GM19395 (cell line): ENCODE results near the gene SH2B3.
"Not testable (repeated sequence)": the region's sequence is repeated elsewhere in the genome, so short reads cannot be mapped to it uniquely, and the experiment has no call there.

Source experiments
- ATAC-seq: cut with Tn5 transposase; IDR thresholded peaks from one replicate; pipeline ENCODE4 v1.9.1; 2021; ENCODE audit warnings: mild to moderate bottlenecking, moderate library complexity; ENCODE audit not compliant: unreplicated experiment

SH2B3 gene

DNA sequence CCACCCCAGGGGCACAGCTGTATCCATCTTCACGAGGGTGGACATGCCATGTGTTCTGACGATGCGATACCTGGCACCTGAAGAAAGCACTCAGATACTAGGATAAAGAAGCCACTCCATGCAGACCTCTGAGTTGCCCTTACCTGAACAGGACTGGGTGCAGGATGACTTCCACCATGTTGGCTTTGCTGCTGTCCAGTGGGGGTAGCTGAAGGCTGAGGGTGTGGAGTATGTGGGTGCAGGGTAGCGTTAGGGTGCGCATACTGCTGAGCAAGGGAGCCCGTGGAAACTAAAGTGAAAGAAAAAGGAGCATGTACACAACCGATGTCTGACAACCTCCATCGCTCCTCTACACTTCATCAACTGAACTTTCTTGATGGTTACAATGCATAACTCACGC is 51.3 kb downstream of the SH2B3 start:
- no peak for ATAC-seq

GRCh38 chr12:111457577-111457976 is 51.9 kb downstream of the SH2B3 start:
- ATAC-seq, result no peak

- no peak for ATAC-seq
These were observed 52.9 kb downstream of the SH2B3 start for GRCh38 chr12:111458546-111459172.

DNA sequence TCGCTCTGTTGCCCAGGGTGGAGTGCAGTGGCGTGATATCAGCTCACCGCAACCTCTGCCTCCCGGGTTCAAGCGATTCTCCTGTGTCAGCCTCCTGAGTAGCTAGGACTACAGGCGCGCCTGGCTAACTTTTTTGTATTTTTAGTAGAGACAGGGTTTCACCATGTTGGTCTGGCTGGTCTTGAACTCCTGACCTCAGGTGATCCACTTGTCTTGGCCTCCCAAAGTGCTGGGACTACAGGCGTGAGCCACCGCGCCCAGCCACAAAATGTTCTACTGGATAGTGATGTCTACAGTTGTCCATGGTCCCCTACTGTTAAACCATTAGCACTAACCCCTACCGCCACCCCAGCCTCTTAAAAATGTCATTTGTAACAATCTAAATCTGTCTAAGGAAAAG is 54.4 kb downstream of the SH2B3 start:
- ATAC-seq, result not testable (repeated sequence)

- no peak for ATAC-seq
These were observed 56.6 kb downstream of the SH2B3 start for GRCh38 chr12:111462210-111462769.

DNA sequence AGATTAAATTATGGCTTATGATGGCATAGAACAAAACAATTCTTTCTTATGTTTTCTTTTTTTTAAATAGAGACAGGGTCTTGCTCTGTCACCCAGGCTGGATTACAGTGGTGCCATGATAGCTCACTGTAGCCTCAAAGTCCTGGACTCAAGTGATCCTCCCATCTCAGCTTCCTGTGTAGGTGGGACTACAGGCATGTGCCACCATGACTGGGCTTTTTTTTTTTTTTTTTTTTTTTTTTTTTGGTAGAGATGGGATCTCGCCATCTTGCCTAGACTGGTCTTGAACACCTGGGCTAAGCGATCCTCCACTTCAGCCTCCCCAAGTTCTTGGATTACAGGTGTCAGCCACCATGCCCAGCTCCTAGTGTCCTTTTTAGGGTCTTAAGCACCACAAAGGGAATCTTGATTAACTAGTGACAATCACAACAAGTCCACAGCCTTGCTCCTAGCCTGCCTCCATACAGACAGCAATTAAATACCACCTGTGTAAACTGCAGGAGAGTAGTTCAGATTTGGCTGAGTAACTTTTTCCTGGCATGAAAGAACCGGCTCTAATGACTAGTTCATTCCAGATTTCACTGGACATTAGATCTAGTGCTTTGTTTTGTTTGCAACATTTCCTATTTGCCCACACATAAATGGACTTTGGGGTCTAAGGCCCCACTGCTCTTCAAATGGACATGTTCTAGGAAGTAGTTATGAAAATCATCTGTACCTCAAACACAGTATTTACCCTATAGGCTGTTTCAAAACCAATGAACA is 61.6 kb downstream of the SH2B3 start:
- no peak for ATAC-seq

GRCh38 chr12:111467857-111468241 is 62.1 kb downstream of the SH2B3 start:
- ATAC-seq, result no peak

DNA sequence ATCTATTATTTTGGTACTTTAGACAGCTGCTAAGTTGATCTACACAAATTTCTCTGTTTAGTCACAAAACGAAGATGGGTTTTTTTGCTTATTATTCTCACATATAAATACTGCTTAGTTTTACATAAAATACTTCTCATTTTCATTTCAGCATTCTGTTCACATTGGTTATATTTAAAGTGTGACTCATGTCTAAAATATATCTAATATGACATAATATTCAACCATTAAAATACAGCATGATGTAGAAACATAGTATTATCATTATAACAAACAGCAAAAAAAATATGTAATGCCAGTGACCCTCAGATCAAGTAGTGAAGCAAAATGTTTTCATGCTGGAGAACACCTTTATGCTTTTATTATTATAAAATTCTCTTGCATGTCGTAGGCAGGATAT is 63.7 kb downstream of the SH2B3 start:
- ATAC-seq, result no peak

- ATAC-seq, result no peak
These were observed 65.5 kb downstream of the SH2B3 start for GRCh38 chr12:111471236-111471635.

DNA sequence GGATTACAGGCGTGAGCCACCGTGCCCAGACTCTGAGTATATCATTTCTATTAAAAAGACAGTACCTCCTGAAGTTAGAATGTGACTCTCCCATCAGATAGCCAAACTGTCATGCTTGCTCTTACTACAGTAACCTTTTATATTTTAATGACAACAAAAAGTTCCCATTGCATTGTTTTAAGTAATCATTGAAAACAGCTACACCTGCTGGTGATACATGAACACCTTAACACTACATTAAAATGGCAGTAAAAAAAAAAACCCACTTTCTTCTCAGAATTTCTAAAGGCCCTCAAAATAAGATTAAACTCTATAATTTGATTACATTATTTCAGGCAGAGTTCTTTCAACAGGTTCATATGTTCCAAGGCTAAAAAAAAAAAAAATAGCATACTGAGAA is 76.7 kb downstream of the SH2B3 start:
- no peak for ATAC-seq

DNA sequence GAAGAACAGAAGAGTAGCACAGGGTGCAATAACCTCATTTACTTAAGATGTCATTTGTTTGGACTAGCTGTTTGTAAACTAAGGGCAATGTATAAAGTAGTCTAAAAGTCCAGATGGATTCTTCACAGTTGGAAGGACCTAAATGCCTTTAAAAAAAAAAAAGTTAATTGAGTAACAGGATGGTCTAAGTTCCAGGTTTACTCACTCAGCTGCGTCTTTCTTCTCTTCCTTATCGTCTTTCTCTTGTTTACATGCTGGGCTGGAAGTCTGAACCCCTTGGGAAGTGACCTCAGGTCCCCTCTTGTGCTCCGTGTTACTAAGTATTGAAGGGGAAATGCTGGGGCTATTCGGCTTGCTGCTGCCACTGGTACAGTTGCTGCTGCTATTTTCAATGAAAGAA is 82.5 kb downstream of the SH2B3 start:
- no peak for ATAC-seq

- no peak for ATAC-seq
These were observed 83.1 kb downstream of the SH2B3 start for GRCh38 chr12:111488798-111489197.

DNA sequence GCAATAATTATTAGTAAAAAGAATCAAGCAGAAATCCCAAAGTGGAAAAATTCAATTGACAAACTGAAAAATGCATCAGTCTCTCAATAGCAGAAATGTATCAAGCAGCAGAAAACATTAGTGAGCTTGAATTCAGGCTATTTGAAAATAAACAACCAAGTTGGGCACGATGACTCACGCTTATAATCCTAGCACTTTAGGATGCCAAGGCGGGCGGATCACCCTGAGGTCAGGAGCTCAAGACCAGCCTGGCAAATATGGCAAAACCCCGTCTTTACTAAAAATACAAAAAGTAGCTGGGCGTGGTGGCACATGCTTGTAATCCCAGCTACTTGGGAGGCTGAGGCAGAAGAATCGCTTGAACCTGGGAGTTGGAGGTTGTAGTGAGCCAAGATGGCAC is 87.3 kb downstream of the SH2B3 start:
- ATAC-seq, result not testable (repeated sequence)

DNA sequence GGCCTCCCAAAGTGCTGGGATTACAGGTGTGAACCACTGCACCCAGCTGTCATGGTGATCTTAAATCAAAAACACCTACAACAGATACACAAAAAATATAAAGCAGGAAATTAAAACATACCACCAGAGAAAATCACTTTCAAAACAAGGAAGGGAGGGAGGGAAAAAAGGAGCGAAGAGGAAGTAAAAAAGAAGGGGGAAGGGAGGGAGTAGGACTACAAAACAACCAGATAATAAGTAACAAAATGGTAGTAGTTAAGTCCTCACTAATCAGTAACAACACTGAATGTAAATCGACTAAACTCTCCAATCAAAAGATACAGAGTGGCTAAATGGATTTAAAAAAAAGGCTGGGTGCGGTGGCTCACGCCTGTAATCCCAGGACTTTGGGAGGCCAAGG is 89.0 kb downstream of the SH2B3 start:
- ATAC-seq, result no peak
